ENCODE results near the gene PGM2.

PGM2 gene

DNA sequence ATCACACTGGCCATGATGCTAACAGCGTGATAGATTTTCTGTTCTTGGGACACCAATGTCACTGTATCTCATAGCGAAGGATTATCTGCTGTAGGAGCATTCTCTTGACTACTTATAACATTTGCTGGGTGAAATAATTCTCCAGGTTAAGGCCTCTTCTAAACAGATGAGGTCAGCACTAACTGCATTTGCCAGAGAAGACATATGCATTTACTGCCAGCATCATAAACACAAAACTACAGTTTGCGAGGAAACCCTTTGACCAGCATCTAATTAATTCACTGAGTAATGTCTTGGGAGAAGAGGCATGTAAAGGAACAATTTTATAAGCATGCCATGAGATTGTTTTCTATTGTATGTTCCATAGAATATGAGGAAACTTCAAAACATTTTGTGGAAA, 78.3 kb downstream of the PGM2 start:
- DNase-seq = no peak

DNA sequence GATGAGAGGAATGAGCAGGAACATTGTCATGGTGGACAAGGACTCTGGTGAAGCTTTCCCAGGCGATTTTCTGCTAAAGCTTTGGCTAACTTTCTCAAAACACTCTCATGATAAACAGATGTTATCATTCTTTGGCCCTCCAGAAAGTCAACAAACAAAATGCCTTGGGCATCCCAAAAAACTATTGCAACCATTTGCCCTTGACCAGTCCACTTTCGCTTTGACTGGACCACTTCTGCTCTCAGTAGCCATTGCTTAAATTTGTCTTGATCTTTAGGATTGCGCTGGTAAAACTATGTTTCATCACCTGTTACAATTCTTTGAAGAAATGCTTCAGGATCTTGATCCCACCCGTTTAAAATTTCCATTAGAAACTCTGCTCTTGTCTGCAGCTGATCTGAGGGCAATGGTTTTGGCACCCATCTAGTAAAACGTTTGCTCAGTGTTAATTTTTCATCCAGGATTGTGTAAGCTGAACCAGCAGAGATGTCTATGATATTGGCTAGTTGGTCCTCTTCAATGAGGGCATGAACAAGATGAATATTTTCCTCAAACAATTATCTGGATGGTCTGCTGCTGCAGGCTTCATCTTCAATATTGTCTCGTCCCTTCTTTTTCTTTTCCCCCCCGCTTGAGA, 79.2 kb downstream of the PGM2 start:
- no peak for DNase-seq

DNA sequence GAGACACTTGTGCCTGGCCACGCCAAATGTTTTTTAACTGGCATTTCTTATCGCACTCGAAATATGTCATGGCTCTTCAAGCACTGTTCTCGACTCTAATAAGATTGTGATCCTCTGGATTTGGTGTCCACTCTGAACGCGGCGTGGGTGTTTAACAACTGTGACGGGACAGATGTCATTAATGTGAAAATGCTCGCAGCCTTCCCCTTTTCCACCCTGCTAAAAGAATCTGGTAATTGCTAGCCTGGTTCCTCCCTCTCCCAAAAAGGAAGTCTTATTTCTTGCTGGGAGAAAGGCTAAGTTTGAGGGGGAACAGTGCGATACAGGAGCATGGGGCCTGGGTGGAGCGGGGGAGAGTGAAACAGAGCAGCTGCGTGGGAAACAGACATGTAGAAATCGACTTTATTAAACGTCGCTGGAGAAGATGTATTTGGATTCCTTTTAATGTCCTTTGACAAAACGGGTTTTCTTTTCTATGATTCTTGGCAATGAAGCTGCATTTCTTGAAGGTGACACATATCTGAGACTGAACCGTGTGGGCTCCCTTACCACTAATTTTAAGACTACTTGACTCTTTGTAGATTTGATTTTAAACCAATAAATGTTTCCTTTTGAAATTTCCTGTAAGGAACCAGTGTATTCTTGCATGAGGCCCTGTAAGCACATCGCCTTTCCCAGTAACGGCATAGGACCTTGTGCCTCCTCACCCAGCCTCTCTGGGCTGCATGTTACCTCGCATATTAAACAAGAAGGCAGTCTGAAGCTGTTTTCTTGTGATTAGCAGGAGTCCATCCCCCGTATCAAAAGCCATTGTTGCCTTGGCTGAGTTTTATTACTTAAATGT, 82.2 kb downstream of the PGM2 start:
- DNase-seq = no peak

DNA sequence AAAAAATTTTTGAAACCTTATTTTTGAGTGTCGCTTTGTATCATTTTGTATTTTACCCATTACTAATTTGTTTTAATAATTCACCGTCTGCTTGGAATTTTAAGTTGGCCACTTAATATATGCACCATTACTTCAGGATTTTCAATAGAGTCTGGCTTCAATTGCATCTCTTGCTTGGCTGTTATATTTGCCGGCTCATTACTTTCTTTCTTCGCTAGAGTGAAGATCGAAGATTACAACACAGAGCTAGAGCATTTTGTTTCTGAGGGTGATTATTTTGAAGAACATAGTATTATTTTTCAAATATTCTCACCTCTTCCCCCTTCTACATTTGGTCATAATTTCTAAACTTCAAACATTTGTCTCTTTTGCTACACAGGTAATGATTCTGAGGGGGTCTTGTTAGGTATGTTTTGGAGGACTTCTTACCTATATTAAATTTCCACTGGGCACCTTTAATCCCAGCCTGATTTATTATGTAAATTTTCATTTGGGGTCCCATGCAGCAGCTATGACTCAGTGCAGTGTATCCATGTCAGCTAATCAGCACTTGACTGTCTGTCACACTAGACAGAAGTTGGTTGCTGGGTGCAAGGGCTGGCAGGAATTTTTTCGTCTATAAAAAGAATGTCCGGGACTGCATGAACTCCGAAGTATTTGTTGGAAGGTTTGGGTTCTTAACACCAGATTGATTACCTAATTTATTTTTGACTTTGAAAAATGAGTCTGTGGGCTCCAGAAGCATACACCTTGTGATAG, 83.0 kb downstream of the PGM2 start:
- DNase-seq = no peak

DNA sequence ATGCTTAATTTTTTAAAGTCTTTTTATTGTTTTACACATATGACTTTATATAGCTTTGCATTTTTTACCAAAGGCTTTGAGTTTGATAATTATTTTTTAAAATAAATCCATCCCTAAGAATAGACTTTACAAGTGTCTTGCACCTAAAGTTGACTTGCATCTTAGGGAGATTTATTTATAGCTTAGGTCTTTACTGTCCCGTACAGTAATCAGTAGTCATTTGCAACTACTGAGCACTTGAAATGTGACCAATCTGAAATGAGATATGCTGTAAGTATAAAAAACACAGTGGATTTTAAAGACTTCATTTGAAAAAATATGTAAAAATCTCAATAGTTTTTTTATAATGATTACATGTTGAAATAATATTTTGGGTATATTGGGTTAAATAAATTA, 83.6 kb downstream of the PGM2 start:
- DNase-seq = no peak

Data from RPMI8226 (cell line).